Smooth muscle cell (in vitro differentiated cells): ENCODE measurements around the gene SPSB2. TPM values are rescaled to one million over a fixed set of nuclear protein-coding genes. Genes with fewer than 3 reads are reported as not detected.
"Not testable (repeated sequence)": the region's sequence is repeated elsewhere in the genome, so short reads cannot be mapped to it uniquely, and the experiment has no call there.

ENCODE experiments used
- DNase-seq: peaks from one replicate; lab custom pipeline; 2025; ENCODE audit not compliant: unreplicated experiment; lab: John Stamatoyannopoulos, UW
- H2AFZ ChIP-seq: fragments of 200-600 bp; sonication (generic); 2 replicates; pipeline ENCODE4 v1.6.0; 2016; ENCODE audit warnings: antibody characterized with exemption, low read depth, mild to moderate bottlenecking
- H3F3A ChIP-seq: fragments of 200-600 bp; sonication (generic); 2 replicates; pipeline ENCODE4 v1.6.0; 2017; ENCODE audit warnings: antibody characterized with exemption, low read depth
- H3K27ac ChIP-seq: fragments of 200-600 bp; sonication (generic); 2 replicates; pipeline ENCODE4 v1.5.1; 2016; ENCODE audit warnings: low read depth, mild to moderate bottlenecking
- H3K27me3 ChIP-seq: fragments of 200-600 bp; sonication (generic); 2 replicates; pipeline ENCODE4 v1.6.1; 2016; ENCODE audit warnings: low read depth, mild to moderate bottlenecking
- H3K36me3 ChIP-seq: fragments of 200-600 bp; sonication (generic); 2 replicates; pipeline ENCODE4 v1.5.1; 2016; ENCODE audit warnings: low read depth
- H3K4me1 ChIP-seq: fragments of 200-600 bp; sonication (generic); 2 replicates; pipeline ENCODE4 v1.5.1; 2016; ENCODE audit warnings: low read depth
- H3K4me2 ChIP-seq: fragments of 200-600 bp; sonication (generic); 2 replicates; pipeline ENCODE4 v1.6.0; 2016; ENCODE audit warnings: mild to moderate bottlenecking
- H3K4me3 ChIP-seq: fragments of 200-600 bp; sonication (generic); 2 replicates; pipeline ENCODE4 v1.5.1; 2016; ENCODE audit warnings: mild to moderate bottlenecking
- H3K79me2 ChIP-seq: fragments of 200-600 bp; sonication (generic); 2 replicates; pipeline ENCODE4 v1.6.0; 2016; ENCODE audit warnings: low read depth, mild to moderate bottlenecking
- H3K9ac ChIP-seq: fragments of 200-600 bp; sonication (generic); 2 replicates; pipeline ENCODE4 v1.6.0; 2016; ENCODE audit warnings: low read depth
- H3K9me3 ChIP-seq: fragments of 200-600 bp; sonication (generic); replicated peaks from 2 replicates; pipeline ENCODE4 v1.5.1; 2016; ENCODE audit warnings: low read depth
- H4K20me1 ChIP-seq: fragments of 200-600 bp; sonication (generic); 2 replicates; pipeline ENCODE4 v1.6.0; 2016; ENCODE audit warnings: low read depth
- WGBS: methylation state at CpG from one replicate; pipeline ENCODE4 v1.1.7; 2016; ENCODE audit warnings: low lambda C conversion rate; 5-methylcytosine and 5-hydroxymethylcytosine counted together
- polyA plus RNA-seq: library from polyadenylated mRNA; unstranded; fragments of >200 nt; fragmentation: Nextera tagmentation; extraction: Ambion mirVana; gene quantifications from 2 replicates; pipeline ENCODE4 v1.2.1, GENCODE V29; 2016
- total RNA-seq: library from RNA; depleted of rRNA; stranded (reverse); fragments of >200 nt; gene quantifications from 2 replicates; pipeline ENCODE4 v1.2.3, GENCODE V29; 2014
- TF ChIP-seq, protein P1 (sequence below): fragments of 200-600 bp; sonication (generic); IDR thresholded peaks from 2 replicates; pipeline ENCODE4 v1.5.1; 2017; ENCODE audit warnings: borderline replicate concordance, mild to moderate bottlenecking, antibody characterized with exemption; ENCODE audit not compliant: insufficient read depth, poor library complexity, severe bottlenecking

The SPSB2 gene
- total and polyA plus RNA-seq, 2 experiments from 2014 or later, result 2.5 to 5.9 TPM

DNA sequence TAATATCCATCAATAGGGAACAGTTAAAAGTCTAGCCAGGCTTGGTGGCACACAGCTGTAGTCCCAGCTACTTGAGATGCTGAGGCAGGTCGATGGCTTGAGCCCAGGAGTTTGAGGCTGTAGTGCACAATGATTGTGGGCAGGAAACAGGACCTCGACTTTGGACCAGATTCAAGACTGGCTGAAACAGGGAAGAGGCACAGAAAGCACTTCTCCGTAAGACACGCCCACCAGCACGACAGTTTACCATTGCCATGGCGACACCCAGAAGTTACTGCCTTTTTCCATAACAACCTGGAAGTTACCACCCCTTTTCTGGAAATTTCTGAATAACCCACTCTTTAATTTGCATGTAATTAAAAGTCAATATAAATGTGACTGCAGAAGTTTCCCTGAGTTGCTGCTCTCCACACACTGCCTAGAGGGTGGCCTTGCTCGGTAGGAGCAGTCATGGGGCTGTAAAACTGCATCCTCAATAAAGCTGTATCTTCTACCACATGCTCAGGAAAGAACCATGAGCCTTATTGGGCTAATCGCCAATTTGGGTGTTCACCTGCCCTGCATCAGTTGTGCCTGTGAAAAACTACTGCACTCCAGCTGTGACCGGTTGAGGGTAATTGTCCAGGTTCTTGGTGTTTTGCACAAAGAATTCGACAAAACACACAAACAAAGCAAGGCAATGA, 26.9 kb upstream of the SPSB2 start:
- Histone ChIP-seq H3K9ac (no peak overlapping the region), H3K27me3 (no peaks in the 10 kb centered on the region), H3K79me2 (no peaks in the 10 kb centered on the region), H3K27ac (no peak overlapping the region), H2AFZ (no peak overlapping the region), H3K9me3 (no peaks in the 10 kb centered on the region), H4K20me1 (no peaks in the 10 kb centered on the region), H3K36me3 (no peaks in the 10 kb centered on the region), H3K4me2 (no peak overlapping the region), H3F3A (no peaks in the 10 kb centered on the region), H3K4me1 (peaks cover 5% of the 10 kb centered on the region), H3K4me3 (no peak overlapping the region)
- DNase-seq, result no peak
- TF ChIP-seq, protein P1, sequence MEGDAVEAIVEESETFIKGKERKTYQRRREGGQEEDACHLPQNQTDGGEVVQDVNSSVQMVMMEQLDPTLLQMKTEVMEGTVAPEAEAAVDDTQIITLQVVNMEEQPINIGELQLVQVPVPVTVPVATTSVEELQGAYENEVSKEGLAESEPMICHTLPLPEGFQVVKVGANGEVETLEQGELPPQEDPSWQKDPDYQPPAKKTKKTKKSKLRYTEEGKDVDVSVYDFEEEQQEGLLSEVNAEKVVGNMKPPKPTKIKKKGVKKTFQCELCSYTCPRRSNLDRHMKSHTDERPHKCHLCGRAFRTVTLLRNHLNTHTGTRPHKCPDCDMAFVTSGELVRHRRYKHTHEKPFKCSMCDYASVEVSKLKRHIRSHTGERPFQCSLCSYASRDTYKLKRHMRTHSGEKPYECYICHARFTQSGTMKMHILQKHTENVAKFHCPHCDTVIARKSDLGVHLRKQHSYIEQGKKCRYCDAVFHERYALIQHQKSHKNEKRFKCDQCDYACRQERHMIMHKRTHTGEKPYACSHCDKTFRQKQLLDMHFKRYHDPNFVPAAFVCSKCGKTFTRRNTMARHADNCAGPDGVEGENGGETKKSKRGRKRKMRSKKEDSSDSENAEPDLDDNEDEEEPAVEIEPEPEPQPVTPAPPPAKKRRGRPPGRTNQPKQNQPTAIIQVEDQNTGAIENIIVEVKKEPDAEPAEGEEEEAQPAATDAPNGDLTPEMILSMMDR, result no peak
- 87% methylated on average over 10 of the region's 10 CpGs for WGBS

DNA sequence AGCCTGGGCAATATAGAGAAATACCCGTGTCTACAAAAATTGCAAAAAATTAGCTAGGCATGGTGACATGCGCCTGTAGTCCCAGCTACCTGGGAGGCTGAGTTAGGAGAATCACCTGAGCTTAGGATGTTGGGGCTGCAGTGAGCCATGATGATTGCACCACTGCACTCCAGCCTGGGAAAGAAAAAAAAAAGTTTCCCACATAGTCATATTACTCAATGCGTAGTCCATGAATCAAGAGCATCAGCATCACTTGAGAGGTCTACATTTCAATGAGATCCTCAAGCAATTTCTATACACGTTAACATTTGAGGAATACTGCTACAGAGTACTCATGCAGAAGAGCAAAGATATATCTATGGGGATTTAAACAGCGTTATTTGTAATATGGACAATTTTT, 26.3 kb upstream of the SPSB2 start:
- H3K79me2 ChIP-seq, result no peaks in the 10 kb centered on the region
- no peak overlapping the region for H3K27ac ChIP-seq
- H3F3A ChIP-seq, result no peaks in the 10 kb centered on the region
- H3K36me3 ChIP-seq, result no peaks in the 10 kb centered on the region
- H3K9ac ChIP-seq, result no peak overlapping the region
- H3K9me3 ChIP-seq, result no peaks in the 10 kb centered on the region
- H3K4me3 ChIP-seq, result no peak overlapping the region
- no peaks in the 10 kb centered on the region for H4K20me1 ChIP-seq
- TF ChIP-seq, protein P1, result no peak
- no peak overlapping the region for H2AFZ ChIP-seq
- H3K4me1 ChIP-seq, result peaks cover 4% of the 10 kb centered on the region
- no peak overlapping the region for H3K4me2 ChIP-seq
- H3K27me3 ChIP-seq, result no peaks in the 10 kb centered on the region
- no peak for DNase-seq
- 93% methylated on average over 5 of the region's 5 CpGs for WGBS

DNA sequence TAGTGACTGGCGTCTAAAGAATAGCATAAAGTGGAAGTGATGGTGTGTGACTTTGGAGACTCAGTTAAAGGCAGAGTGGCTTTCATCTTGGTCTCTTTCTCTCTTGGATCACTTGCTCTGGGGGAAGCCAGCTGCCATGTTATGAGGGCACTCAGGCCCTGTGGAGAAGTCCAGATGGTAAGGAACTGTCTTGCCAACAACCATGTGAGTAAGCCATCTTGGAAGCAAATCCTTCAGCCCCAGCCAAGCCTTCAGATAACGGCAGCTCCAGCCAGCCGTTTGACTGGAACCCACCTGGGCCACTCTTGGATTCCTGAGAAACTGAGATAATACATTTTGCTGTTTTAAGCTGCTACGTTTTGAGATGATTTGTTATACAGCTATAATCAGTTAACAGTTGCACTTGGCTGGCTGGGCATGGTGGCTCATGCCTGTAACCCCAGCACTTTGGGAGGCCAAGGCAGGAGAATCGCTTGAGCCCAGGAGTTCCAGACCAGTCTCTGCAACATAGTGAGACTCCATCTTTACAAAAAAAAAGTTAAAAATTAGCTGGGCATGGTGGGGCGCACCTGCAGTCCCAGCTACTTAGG, 23.8 kb upstream of the SPSB2 start:
- Histone ChIP-seq H3F3A (no peaks in the 10 kb centered on the region), H2AFZ (no peak overlapping the region), H3K36me3 (no peaks in the 10 kb centered on the region), H3K4me2 (no peak overlapping the region), H3K9ac (no peak overlapping the region), H3K4me3 (no peak overlapping the region), H3K27ac (no peak overlapping the region), H3K9me3 (no peaks in the 10 kb centered on the region), H3K4me1 (no peaks in the 10 kb centered on the region), H3K79me2 (no peaks in the 10 kb centered on the region), H3K27me3 (no peaks in the 10 kb centered on the region), H4K20me1 (no peaks in the 10 kb centered on the region)
- 93% methylated on average over 6 of the region's 6 CpGs for WGBS
- DNase-seq, result no peak
- TF ChIP-seq, protein P1, result no peak

DNA sequence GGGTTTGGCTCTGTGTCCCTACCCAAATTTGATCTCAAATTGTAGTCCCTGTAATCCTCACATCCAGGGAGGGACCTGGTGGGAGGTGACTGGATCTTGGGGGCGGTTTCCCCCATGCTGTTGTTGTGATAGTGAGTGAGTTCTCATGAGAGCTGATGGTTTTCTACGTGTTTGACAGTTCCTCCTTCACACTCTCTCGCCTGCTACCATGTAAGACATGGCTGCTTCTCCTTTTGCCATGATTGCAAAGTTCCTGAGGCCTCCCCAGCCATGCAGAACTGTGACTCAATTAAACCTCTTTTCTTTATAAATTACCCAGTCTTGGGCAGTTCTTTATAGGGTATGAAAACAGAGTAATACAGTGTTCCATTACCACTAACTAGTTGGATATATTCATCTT, 21.2 kb upstream of the SPSB2 start:
- DNase-seq, result no peak
- H3K4me1 ChIP-seq, result peaks cover 11% of the 10 kb centered on the region
- H3K36me3 ChIP-seq, result no peaks in the 10 kb centered on the region
- no peaks in the 10 kb centered on the region for H3K79me2 ChIP-seq
- H3F3A ChIP-seq, result no peaks in the 10 kb centered on the region
- no peak overlapping the region for H2AFZ ChIP-seq
- TF ChIP-seq, protein P1, result no peak
- WGBS, result 88% methylated on average over 3 of the region's 3 CpGs
- no peak overlapping the region for H3K9ac ChIP-seq
- no peak overlapping the region for H3K4me3 ChIP-seq
- no peaks in the 10 kb centered on the region for H3K27me3 ChIP-seq
- H3K9me3 ChIP-seq, result no peaks in the 10 kb centered on the region
- H3K4me2 ChIP-seq, result no peak overlapping the region
- no peaks in the 10 kb centered on the region for H4K20me1 ChIP-seq
- H3K27ac ChIP-seq, result no peak overlapping the region

DNA sequence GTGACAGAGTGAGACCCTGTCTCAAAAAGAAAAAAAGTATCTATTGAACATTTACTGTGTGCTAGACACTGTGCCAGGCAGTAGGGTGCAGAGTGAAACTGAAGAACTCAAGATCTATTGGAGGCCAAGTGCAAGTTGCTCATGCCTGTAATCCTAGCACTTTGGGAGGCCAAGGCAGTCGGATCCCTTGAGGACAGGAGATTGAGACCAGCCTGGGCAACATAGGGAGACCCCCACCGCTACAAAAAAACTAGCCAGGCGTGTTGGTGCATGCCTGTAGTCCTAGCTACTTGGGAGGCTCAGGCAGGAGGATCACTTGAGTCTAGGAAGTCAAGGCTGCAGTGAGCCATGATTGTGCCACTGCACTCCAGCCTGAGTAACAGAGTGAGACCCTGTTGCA, 19.6 kb upstream of the SPSB2 start:
- not testable (repeated sequence) for H3K4me2 ChIP-seq, H3K4me3 ChIP-seq, H4K20me1 ChIP-seq, H3K36me3 ChIP-seq, H3K27me3 ChIP-seq, H3K27ac ChIP-seq, H3K9me3 ChIP-seq, DNase-seq, H2AFZ ChIP-seq, H3K9ac ChIP-seq, H3K79me2 ChIP-seq, H3F3A ChIP-seq
- peaks cover 11% of the 10 kb centered on the region for H3K4me1 ChIP-seq
- WGBS, result 98% methylated on average over 3 of the region's 3 CpGs
